Measurements from ENCODE around the gene PTPRK. TPM values are rescaled to one million over a fixed set of nuclear protein-coding genes. Genes with fewer than 3 reads are reported as not detected.

PTPRK gene
- total and polyA plus RNA-seq, 4 donors, result 12.1 to 61.2 (median 29.1) TPM

- DNase-seq (ENCODE audit: low spot score), result no peak
- Histone ChIP-seq H3K27me3 (ENCODE audit: control insufficient read depth in 4 of 4, insufficient read depth in 4 of 4, low read length in 3 of 4) (no peaks in the 10 kb centered on the region), H3K4me3 (ENCODE audit: low read depth in 1 of 3, low read length in 3 of 3) (no peak overlapping the region), H3K4me1 (ENCODE audit: control insufficient read depth in 4 of 4, insufficient read depth in 4 of 4, low read length in 3 of 4) (peaks cover 0 to 37% (median 11%) of the 10 kb centered on the region in 4 donors), H3K9ac (ENCODE audit: low read depth in 1 of 2, low read length in 2 of 2) (no peak overlapping the region), H3K9me3 (ENCODE audit: control insufficient read depth in 4 of 4, low read length in 3 of 4) (no peaks in the 10 kb centered on the region), H3K27ac (ENCODE audit: low read depth in 1 of 2, low read length in 2 of 2) (no peak overlapping the region), H3K36me3 (ENCODE audit: control insufficient read depth in 4 of 4, insufficient read depth in 3 of 4, low read depth in 1 of 4, low read length in 3 of 4) (no peaks in the 10 kb centered on the region)
- WGBS, result 76% methylated on average over 3 of the region's 3 CpGs
- TF ChIP-seq SP1 (IDR thresholded peaks at IDR 0.05) (no peak), HNF4A (conservative IDR thresholded peaks at IDR 0.05) (no peak), RXRA (IDR thresholded peaks at IDR 0.05) (no peak), MAX (IDR thresholded peaks at IDR 0.05) (no peak)
These were observed 155.5 kb downstream of the PTPRK start for GRCh38 chr6:128364766-128365519.

- Histone ChIP-seq H3K4me1 (ENCODE audit: control insufficient read depth in 4 of 4, insufficient read depth in 4 of 4, low read length in 3 of 4) (peaks cover 6 to 44% (median 20%) of the 10 kb centered on the region in 4 donors), H3K27ac (ENCODE audit: low read depth in 1 of 2, low read length in 2 of 2) (no peak overlapping the region), H3K36me3 (ENCODE audit: control insufficient read depth in 4 of 4, insufficient read depth in 3 of 4, low read depth in 1 of 4, low read length in 3 of 4) (no peaks in the 10 kb centered on the region), H3K4me3 (ENCODE audit: low read depth in 1 of 3, low read length in 3 of 3) (no peak overlapping the region), H3K27me3 (ENCODE audit: control insufficient read depth in 4 of 4, insufficient read depth in 4 of 4, low read length in 3 of 4) (no peaks in the 10 kb centered on the region), H3K9ac (ENCODE audit: low read depth in 1 of 2, low read length in 2 of 2) (no peak overlapping the region), H3K9me3 (ENCODE audit: control insufficient read depth in 4 of 4, low read length in 3 of 4) (no peaks in the 10 kb centered on the region)
- no peak for DNase-seq (ENCODE audit: low spot score)
- WGBS, result 100% methylated on average over 1 of the region's 1 CpG
- TF ChIP-seq SP1 (IDR thresholded peaks at IDR 0.05) (no peak), REST (IDR thresholded peaks at IDR 0.05) (no peak), FOXA1 (IDR thresholded peaks at IDR 0.05) (no peak), JUND (IDR thresholded peaks at IDR 0.05) (no peak), CTCF (IDR thresholded peaks at IDR 0.05; ENCODE audit: low read depth, low read length, missing input control) (no peak), YY1 (IDR thresholded peaks at IDR 0.05) (no peak), HNF4A (conservative IDR thresholded peaks at IDR 0.05) (no peak), EGR1 (IDR thresholded peaks at IDR 0.05; ENCODE audit: low read depth in 2 of 2) (no peak), ATF3 (IDR thresholded peaks at IDR 0.05) (no peak), ZBTB33 (IDR thresholded peaks at IDR 0.05) (no peak), TAF1 (conservative IDR thresholded peaks at IDR 0.05) (no peak), GABPA (IDR thresholded peaks at IDR 0.05 in 1 of 2, conservative IDR thresholded peaks at IDR 0.05 in 1 of 2) (no peak)
These were observed 157.2 kb downstream of the PTPRK start for GRCh38 chr6:128363020-128363813.

Measured in liver (tissue), 9 donors.